Naive B cell (primary cell): ENCODE data around the gene UNC80. TPM values are rescaled to one million over a fixed set of nuclear protein-coding genes. Genes with fewer than 3 reads are reported as not detected.

ENCODE experiments used
- ATAC-seq, 2 donors: fragments of 150-1000 bp; cut with Tn5 transposase; 2 replicates each; pipeline ENCODE4 v1.10.0; 2021; ENCODE audit warnings: low read depth in 2 of 2, mild to moderate bottlenecking in 2 of 2, moderate library complexity in 2 of 2
- DNase-seq: peaks from one replicate; pipeline ENCODE4 v3.0.0; 2022
- H3K27ac Mint-ChIP-seq, 6 donors: one replicate each; pipeline ENCODE4 v1.8.0; 2020 to 2022; ENCODE audit warnings: mild to moderate bottlenecking in 6 of 6, mixed read lengths in 6 of 6, moderate library complexity in 5 of 6, inconsistent platforms in 2 of 6
- H3K27me3 Mint-ChIP-seq, 3 donors: one replicate each; pipeline ENCODE4 v1.8.0; 2021 to 2022; ENCODE audit warnings: mixed read lengths in 3 of 3, mild to moderate bottlenecking in 1 of 3
- H3K36me3 Mint-ChIP-seq, 2 donors: one replicate each; pipeline ENCODE4 v1.8.0; 2020 to 2022; ENCODE audit warnings: mixed read lengths in 2 of 2, inconsistent platforms in 1 of 2, mild to moderate bottlenecking in 1 of 2
- H3K4me1 Mint-ChIP-seq, 3 donors: one replicate each; pipeline ENCODE4 v1.8.0; 2020 to 2022; ENCODE audit warnings: mixed read lengths in 3 of 3, inconsistent platforms in 1 of 3, mild to moderate bottlenecking in 1 of 3, moderate library complexity in 1 of 3
- H3K4me3 Mint-ChIP-seq, 8 donors: one replicate each; pipeline ENCODE4 v1.8.0; 2020 to 2022; ENCODE audit warnings: mild to moderate bottlenecking in 8 of 8, mixed read lengths in 8 of 8, moderate library complexity in 8 of 8, inconsistent platforms in 2 of 8
- H3K9me3 Mint-ChIP-seq, 7 donors: one replicate each; pipeline ENCODE4 v1.8.0; 2020 to 2022; ENCODE audit warnings: mixed read lengths in 7 of 7, mild to moderate bottlenecking in 5 of 7, inconsistent platforms in 2 of 7, moderate library complexity in 1 of 7
- polyA plus RNA-seq, 6 donors: library from polyadenylated mRNA; unstranded; fragments of 300-500 nt; fragmentation: Illumina TruSeq; gene quantifications; one replicate each; pipeline ENCODE4 v1.2.3, GENCODE V29; 2021; ENCODE audit warnings: low read depth in 6 of 6

Gene UNC80
- polyA plus RNA-seq, 6 donors from 2014 or later: not detected

DNA sequence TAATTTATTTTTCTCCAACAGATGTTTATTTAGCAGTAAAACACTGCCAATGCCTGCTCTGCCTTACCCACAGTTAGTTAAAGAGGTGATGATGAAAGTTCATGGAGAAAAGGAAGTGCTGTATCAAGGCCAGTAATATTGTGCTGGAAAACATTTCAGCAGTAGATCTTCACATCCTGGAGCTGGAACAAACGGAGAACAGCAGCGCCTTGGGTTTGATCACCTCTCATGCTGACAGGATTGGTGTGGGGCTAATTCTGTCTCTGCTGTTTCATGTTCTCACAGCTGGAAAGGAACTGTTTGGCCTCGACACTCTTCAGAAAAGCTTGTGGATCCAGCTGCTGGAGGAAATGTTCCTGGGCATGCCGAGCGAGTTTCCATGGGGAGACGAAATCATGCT lies 169.3 kb downstream of the UNC80 start:
- H3K4me3 Mint-ChIP-seq: no peak overlapping the region
- DNase-seq (no peak), ATAC-seq (no peak)
- H3K4me1 Mint-ChIP-seq: no peaks in the 10 kb centered on the region
- no peak overlapping the region for H3K27ac Mint-ChIP-seq
- H3K27me3 Mint-ChIP-seq: peaks cover 7 to 26% (median 16%) of the 10 kb centered on the region in 3 donors
- H3K9me3 Mint-ChIP-seq: no peaks in the 10 kb centered on the region
- no peaks in the 10 kb centered on the region for H3K36me3 Mint-ChIP-seq

DNA sequence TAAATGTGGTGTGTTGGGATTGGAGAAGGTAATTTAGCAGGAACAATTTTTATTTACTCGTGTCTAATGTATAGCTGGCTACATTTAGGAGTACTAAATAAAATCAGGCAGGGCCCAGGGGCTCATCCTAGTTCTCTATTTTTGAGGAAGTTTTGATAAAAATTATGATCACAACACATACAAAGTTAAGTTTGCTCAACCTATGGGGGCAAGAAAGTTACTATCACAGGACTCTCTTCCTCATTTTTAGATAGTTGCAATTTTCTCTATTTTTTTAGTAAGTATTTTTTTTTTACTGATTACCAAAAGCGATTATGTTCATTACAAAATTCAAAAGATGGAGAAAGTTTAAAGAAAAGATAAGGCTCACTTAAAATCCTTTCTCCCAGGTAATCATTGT lies 170.8 kb downstream of the UNC80 start:
- Mint-ChIP-seq H3K27me3 (peaks cover 10 to 23% (median 16%) of the 10 kb centered on the region in 3 donors), H3K4me3 (no peak overlapping the region), H3K27ac (no peak overlapping the region), H3K36me3 (no peaks in the 10 kb centered on the region), H3K9me3 (no peaks in the 10 kb centered on the region), H3K4me1 (no peaks in the 10 kb centered on the region)
- DNase-seq (no peak), ATAC-seq (no peak)

DNA sequence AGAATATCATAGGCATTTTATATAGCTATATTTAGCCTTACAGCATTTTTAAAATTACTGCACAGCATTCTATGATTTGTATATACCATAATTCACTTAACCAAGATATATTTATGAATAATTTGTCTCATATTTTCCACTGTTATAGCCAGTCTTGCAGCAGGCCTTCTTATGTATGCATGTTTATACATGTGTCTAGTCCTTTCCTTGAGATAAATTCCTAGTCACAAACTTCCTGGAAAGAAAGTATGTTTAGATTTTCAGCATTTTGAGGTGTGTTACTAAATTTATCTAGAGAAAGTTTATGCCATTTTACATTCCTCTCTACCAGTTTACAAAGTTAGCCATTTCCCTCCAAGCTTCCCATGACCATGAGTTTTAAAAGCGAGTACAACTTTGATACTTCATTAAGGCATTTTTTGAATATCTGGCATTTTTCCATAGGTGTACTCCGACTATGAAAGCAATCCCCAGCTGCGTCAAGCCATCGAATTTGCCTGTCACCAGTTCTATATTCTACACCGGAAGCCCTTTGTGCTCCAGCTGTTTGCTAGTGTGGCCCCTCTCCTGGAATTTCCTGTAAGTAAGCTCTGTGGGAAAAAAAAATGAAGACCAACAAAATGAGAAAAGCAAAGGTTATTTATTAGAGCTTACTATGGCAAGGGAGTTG lies 171.4 kb downstream of the UNC80 start:
- H3K4me3 Mint-ChIP-seq: no peak overlapping the region
- H3K9me3 Mint-ChIP-seq: no peaks in the 10 kb centered on the region
- no peaks in the 10 kb centered on the region for H3K4me1 Mint-ChIP-seq
- DNase-seq: no peak
- H3K27me3 Mint-ChIP-seq: peaks cover 10 to 23% (median 16%) of the 10 kb centered on the region in 3 donors
- peak overlapping the region in 1 of 6 donors; percentile 44 for H3K27ac Mint-ChIP-seq
- no peaks in the 10 kb centered on the region for H3K36me3 Mint-ChIP-seq
- no peak for ATAC-seq

DNA sequence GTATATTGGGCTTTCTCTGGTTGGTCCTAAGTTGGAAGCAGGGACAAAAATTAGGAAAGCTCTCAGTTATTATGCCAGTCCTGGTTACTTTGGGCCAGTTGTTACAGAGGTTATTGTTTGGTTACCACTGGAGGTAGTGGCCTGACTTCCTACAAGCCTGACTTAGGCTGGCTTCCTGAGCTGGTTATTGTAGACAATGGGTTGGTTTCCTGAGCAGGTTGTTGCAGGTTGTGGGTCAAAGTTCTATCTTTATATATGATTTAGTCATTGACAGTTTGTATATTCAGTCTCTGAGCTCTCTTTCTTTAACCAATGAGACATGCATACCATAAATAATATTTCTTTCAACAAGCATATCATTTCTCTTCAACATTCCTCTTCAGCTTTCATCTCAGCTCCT lies 172.1 kb downstream of the UNC80 start:
- Mint-ChIP-seq H3K9me3 (no peaks in the 10 kb centered on the region), H3K4me1 (no peaks in the 10 kb centered on the region), H3K27me3 (peaks cover 7 to 20% (median 11%) of the 10 kb centered on the region in 3 donors), H3K4me3 (no peak overlapping the region), H3K36me3 (no peaks in the 10 kb centered on the region), H3K27ac (no peak overlapping the region)
- no peak for DNase-seq
- ATAC-seq: no peak

DNA sequence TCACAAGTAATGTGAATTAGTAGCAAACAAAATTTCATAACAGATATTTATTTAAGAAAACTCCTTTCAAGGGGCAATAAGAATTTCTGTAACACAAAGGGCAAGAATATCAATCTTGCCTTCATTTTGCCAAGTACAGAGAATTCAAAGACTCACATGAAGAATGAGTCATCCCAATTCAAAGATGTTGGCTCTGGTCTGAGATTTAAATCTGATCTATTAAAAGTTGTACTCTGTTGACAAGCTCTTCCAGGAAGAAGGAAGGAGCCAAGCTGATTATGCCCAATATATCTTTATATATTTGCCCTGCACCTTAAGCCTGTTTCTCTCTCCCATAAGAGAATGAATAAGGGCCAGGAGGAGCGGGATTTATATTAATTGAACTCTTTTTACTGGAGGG lies 174.9 kb downstream of the UNC80 start:
- H3K4me1 Mint-ChIP-seq: no peaks in the 10 kb centered on the region
- no peaks in the 10 kb centered on the region for H3K36me3 Mint-ChIP-seq
- no peak overlapping the region for H3K4me3 Mint-ChIP-seq

DNA sequence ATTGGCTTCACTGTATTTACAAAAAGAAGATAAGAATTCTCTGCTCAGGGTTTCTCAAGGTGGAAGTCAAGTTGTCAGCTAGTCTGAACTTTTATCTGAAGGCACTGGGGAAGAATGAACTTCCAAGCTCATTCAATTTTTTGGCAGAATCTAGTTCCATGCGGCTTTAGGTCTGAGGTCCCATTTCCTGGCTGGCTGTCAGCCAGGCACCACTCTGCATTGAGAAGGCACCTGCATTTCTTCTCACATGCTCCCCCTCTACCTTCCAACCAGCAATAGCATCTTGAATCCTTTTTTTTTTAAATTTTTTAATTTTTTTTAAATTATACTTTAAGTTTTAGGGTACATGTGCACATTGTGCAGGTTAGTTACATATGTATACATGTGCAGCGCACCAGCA lies 184.6 kb downstream of the UNC80 start:
- Mint-ChIP-seq H3K36me3 (no peaks in the 10 kb centered on the region), H3K4me3 (no peak overlapping the region), H3K27ac (no peak overlapping the region), H3K27me3 (peaks cover 16 to 29% (median 19%) of the 10 kb centered on the region in 3 donors), H3K4me1 (no peaks in the 10 kb centered on the region), H3K9me3 (peaks cover 0 to 9% (median 0%) of the 10 kb centered on the region in 7 donors)
- ATAC-seq (no peak), DNase-seq (no peak)

More for the DNA sequence above, 174.9 kb downstream of the UNC80 start:
- no peak for DNase-seq
- Mint-ChIP-seq H3K9me3 (peaks cover 0 to 1% (median 0%) of the 10 kb centered on the region in 7 donors), H3K27me3 (peaks cover 4 to 7% (median 7%) of the 10 kb centered on the region in 3 donors), H3K27ac (no peak overlapping the region)
- no peak for ATAC-seq

DNA sequence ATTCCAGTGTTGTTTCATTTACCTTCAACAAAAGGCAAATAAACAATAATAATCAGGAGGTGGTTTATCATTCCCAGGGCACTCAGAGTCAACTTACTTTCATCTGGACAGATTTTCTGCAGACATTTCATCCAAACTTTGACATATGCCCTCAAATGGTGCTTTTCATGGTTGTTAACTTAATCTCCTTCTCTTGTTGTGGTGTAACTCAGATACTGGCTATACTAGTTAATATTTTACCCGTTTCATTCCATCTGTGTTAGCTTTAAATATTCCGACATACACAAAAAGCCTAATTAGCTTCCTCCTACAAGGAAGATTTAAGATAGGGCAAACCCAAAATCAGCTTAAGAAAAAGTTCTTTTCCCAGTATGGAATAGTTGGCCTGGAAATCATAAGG lies 186.4 kb downstream of the UNC80 start:
- ATAC-seq (no peak), DNase-seq (no peak)
- H3K36me3 Mint-ChIP-seq: no peaks in the 10 kb centered on the region
- H3K4me1 Mint-ChIP-seq: no peaks in the 10 kb centered on the region
- peaks cover 15 to 18% (median 16%) of the 10 kb centered on the region in 3 donors for H3K27me3 Mint-ChIP-seq
- H3K4me3 Mint-ChIP-seq: no peak overlapping the region
- H3K27ac Mint-ChIP-seq: no peak overlapping the region
- H3K9me3 Mint-ChIP-seq: no peaks in the 10 kb centered on the region

DNA sequence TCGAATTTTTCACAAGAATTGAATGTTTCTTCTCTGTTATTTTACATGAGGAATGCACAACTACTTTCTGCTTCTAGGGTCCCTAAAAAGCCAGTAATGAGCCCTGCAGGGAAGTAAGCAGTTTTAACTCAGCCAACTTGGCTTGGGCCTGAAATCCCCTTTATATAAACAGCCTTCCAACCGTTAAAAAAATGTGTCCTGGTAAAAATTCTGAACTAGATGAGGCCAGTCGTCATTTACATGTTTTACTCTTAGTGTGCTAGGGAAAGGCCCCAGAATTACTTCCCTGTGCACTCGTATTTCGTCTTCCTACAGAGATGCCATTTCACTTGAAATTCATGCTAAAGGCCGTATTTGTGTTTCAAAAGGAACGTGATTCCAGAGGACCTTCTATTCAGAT lies 188.4 kb downstream of the UNC80 start:
- H3K9me3 Mint-ChIP-seq: no peaks in the 10 kb centered on the region
- H3K36me3 Mint-ChIP-seq: no peaks in the 10 kb centered on the region
- no peak overlapping the region for H3K4me3 Mint-ChIP-seq
- H3K4me1 Mint-ChIP-seq: no peaks in the 10 kb centered on the region
- no peak for ATAC-seq
- DNase-seq: no peak
- H3K27me3 Mint-ChIP-seq: peaks cover 7 to 21% (median 10%) of the 10 kb centered on the region in 3 donors
- H3K27ac Mint-ChIP-seq: no peak overlapping the region

DNA sequence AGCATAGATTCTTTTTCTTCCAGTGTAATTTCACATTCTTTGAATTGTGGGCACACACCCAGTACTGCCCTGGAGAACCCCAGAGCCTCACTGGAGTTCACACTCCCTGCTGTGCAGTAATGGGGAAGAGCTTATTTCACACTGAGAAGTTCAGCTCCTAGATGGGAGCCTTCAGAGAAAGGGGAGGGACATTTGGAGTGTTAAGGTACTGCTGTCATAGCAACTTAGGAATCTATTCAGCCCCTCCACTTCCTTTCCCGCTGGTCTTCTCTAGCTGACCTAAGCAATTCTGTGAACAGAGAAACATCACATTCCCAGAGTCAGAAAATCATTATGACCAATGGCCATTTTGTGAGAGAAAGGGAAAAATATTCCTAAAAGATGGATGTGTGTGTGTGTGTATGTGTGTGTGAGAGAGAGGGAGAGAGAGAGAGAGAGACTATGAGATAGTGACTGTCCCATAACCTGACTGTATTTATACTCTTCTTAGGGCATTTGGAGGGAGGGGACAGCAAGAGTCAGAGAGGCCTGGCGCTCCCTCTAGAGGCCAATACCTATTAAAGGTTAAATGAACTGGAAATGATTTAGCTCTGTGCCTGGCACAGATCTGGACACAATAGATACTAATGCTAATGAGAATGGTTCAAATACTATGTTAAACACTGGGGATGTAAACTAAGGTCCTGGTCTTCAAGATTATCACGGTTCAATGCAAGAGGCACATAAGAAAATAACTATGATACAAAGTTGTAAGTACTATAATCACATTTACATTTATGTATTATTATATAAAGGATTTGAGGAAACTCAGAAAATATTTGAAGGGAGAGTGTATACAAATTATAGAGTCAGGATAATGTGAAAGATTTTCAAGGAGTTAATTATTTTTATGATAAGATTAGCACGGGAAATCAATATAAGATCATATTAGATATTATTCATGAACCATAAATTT lies 189.3 kb downstream of the UNC80 start:
- Mint-ChIP-seq H3K27ac (no peak overlapping the region), H3K36me3 (no peaks in the 10 kb centered on the region), H3K4me1 (no peaks in the 10 kb centered on the region), H3K9me3 (no peaks in the 10 kb centered on the region), H3K4me3 (no peak overlapping the region), H3K27me3 (peaks cover 4 to 17% (median 10%) of the 10 kb centered on the region in 3 donors)
- DNase-seq (peak; percentile 15), ATAC-seq (peak; percentile 42 to 65)

DNA sequence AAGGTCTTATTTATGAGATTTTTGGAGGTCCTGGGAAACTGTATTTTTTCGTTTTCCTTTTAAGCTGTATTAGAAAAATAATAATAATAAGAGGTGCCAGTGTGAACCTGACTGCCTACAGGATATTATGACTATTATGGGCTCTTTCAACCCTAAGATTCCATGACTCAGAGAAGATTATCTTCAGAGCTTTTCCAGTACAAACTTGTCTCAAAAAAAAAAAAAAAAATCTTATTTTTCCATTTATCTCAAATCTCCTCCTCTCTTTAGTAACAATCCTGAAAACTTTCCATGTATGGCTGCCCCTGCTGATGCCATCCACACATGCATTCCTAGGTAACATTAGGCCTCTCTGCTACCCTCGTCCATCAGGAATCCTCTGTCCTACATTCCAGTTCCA lies 194.1 kb downstream of the UNC80 start:
- H3K27me3 Mint-ChIP-seq: peaks cover 22 to 25% (median 22%) of the 10 kb centered on the region in 3 donors
- no peak overlapping the region for H3K4me3 Mint-ChIP-seq
- H3K27ac Mint-ChIP-seq: peak overlapping the region in 1 of 6 donors; percentile 90
- no peaks in the 10 kb centered on the region for H3K36me3 Mint-ChIP-seq
- ATAC-seq (no peak), DNase-seq (no peak)
- no peaks in the 10 kb centered on the region for H3K9me3 Mint-ChIP-seq
- no peaks in the 10 kb centered on the region for H3K4me1 Mint-ChIP-seq

DNA sequence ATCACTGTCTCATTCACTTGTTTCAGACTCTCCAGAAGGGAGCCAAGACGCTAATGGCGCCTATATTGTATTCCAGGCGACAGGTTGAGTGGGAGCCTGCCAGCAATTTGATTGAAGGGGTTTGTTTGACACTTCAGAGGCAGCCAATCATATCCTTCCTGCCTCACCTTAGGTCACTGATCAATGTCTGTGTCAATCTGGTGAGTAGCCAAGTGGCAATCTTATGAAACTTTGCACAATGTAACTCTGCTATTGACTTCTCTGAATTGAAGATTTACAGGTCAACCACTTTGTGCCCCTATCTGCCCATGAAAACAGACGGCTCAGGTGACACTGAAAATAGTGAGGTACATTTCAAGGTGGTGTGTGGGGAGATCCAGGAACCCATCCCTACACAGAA lies 198.1 kb downstream of the UNC80 start:
- DNase-seq: no peak
- no peak overlapping the region for H3K27ac Mint-ChIP-seq
- no peaks in the 10 kb centered on the region for H3K4me1 Mint-ChIP-seq
- H3K27me3 Mint-ChIP-seq: peaks cover 21 to 38% (median 24%) of the 10 kb centered on the region in 3 donors
- no peaks in the 10 kb centered on the region for H3K36me3 Mint-ChIP-seq
- H3K9me3 Mint-ChIP-seq: no peaks in the 10 kb centered on the region
- H3K4me3 Mint-ChIP-seq: no peak overlapping the region
- ATAC-seq: no peak

DNA sequence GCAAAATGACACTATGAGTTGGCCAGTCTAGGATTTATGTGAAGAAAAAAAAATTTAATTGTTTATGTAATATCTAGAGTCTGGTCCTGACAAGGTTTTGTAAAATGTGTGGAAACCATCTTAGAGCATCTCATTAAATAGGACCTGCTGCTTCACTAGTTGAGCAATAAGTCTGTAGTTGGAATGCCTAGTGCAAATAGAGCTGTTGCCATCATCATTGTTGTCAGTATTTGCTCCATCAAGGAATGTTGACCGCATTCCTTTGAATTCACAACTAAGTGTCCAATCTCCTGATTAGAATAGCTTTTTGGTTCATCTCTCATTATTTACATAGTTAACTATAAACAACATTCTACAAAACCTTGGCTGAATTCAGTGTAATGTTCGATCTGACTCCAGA lies 198.6 kb downstream of the UNC80 start:
- no peak for ATAC-seq
- Mint-ChIP-seq H3K4me1 (no peaks in the 10 kb centered on the region), H3K27ac (no peak overlapping the region), H3K9me3 (no peaks in the 10 kb centered on the region), H3K36me3 (no peaks in the 10 kb centered on the region), H3K4me3 (no peak overlapping the region), H3K27me3 (peaks cover 21 to 38% (median 24%) of the 10 kb centered on the region in 3 donors)
- DNase-seq: no peak

DNA sequence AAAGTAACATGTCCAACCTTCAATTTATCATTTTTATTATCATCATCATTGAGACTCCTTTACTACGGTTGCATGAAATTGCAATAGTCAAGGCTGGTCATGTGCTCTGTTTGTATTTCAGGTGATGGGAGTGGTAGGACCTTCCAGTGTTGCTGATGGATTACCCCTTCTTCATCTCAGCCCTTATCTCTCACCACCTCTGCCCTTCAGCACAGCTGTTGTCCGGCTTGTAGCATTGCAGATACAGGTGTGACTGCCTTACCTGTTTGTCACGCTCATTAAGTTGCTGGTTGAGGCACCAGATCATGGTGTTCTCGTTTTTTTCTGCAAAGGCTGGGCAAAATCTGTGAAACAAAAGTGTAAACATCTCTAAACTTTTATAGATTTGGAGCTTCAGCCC lies 199.1 kb downstream of the UNC80 start:
- Mint-ChIP-seq H3K27ac (no peak overlapping the region), H3K9me3 (no peaks in the 10 kb centered on the region), H3K36me3 (no peaks in the 10 kb centered on the region), H3K4me3 (no peak overlapping the region), H3K4me1 (no peaks in the 10 kb centered on the region), H3K27me3 (peaks cover 21 to 37% (median 24%) of the 10 kb centered on the region in 3 donors)
- ATAC-seq (no peak), DNase-seq (no peak)

DNA sequence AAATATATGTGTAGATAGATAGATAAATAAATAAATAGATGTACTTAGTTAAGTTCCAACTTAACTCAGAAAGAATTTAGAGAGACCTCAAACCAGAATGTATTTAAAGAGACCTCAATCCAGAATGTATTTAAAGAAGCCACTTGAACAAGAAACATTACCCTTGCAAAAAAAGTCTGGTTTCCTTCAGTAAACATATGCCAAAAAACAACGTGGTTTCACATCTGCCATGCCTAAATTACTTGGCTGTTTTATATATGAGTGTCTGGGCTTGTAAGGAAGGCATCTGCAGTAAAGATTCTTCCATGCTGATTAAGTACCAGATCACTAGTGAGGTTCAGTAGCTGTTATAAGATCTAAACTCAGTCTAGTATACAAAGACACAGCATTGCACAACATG lies 201.7 kb downstream of the UNC80 start:
- no peaks in the 10 kb centered on the region for H3K9me3 Mint-ChIP-seq
- H3K36me3 Mint-ChIP-seq: no peaks in the 10 kb centered on the region
- no peaks in the 10 kb centered on the region for H3K4me1 Mint-ChIP-seq
- ATAC-seq (no peak), DNase-seq (no peak)
- H3K4me3 Mint-ChIP-seq: no peak overlapping the region
- H3K27ac Mint-ChIP-seq: no peak overlapping the region
- peaks cover 8 to 24% (median 22%) of the 10 kb centered on the region in 3 donors for H3K27me3 Mint-ChIP-seq
